ENCODE results near the gene NAT14. TPM values are rescaled to one million over a fixed set of nuclear protein-coding genes. Genes with fewer than 3 reads are reported as not detected.

Gene NAT14
- polyA plus RNA-seq, 1 of the 3 experiments (the other 2 are of a cell fraction): 89.9 TPM

DNA sequence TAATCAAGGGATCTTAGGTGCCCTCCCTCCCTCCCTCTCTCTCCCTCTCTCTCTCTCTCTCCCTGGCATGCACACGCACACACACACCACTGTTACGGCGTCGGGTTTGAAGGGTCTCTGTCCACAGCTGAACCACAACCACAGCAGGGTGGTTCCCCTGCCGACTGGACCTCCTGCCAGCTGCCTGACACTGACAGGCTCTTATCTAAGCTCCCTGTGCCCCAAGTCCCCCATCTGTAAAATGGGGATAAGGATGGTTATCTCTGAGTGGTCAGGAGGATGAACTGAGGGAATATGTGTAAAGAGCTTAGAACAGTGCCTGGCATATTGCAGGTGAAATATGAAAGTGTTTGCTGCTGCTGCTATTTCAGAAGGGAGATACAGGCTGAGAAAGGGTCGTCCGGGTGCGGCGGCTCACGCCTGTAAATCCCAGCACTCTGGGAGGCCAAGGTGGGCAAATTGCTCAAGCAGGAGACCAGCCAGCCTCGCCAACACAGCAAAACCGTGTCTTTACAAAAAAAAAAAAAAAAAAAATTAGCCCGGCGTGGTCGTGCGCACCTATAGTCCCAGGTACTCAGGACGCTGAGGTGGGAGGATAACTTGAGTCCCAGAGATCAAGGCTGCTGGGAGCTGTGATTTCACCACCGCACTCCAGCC is 41.0 kb upstream of the NAT14 start (continued):
- TF ChIP-seq, protein P1, sequence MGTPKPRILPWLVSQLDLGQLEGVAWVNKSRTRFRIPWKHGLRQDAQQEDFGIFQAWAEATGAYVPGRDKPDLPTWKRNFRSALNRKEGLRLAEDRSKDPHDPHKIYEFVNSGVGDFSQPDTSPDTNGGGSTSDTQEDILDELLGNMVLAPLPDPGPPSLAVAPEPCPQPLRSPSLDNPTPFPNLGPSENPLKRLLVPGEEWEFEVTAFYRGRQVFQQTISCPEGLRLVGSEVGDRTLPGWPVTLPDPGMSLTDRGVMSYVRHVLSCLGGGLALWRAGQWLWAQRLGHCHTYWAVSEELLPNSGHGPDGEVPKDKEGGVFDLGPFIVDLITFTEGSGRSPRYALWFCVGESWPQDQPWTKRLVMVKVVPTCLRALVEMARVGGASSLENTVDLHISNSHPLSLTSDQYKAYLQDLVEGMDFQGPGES (IDR thresholded peaks at IDR 0.05; ENCODE audit: low read depth, low read length): no peak
- TF ChIP-seq TEAD4 (IDR thresholded peaks at IDR 0.05; ENCODE audit: borderline replicate concordance, insufficient read depth) (no peak), MXI1 (IDR thresholded peaks at IDR 0.05; ENCODE audit: low read depth, low read length) (no peak), MEF2A (IDR thresholded peaks at IDR 0.05; ENCODE audit: borderline replicate concordance, low read depth) (no peak)
- TF ChIP-seq, protein P2, sequence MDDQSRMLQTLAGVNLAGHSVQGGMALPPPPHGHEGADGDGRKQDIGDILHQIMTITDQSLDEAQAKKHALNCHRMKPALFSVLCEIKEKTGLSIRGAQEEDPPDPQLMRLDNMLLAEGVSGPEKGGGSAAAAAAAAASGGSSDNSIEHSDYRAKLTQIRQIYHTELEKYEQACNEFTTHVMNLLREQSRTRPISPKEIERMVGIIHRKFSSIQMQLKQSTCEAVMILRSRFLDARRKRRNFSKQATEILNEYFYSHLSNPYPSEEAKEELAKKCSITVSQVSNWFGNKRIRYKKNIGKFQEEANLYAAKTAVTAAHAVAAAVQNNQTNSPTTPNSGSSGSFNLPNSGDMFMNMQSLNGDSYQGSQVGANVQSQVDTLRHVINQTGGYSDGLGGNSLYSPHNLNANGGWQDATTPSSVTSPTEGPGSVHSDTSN (IDR thresholded peaks at IDR 0.05): no peak

DNA sequence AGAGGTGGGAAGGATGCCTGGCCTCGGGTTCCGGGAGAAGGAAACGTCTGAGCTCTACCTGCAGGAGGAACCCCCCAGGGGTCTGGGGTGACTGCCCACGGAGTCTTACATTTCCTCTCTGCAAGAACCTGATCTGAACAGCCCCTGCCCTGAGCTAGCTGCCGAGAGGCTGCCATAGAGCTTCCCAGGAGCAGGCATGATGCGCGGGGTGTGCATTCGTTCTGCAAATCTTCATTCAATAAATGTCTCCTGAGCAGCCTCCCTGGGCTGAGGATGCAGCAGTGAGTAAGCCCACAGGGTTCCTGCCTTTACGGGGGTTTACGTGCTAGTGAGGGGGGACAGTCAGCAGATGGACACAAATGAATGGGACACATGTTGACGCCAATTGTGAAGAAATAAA is 40.3 kb upstream of the NAT14 start:
- no peak overlapping the region for H3K4me2 ChIP-seq
- H3F3A ChIP-seq (replicated peaks; ENCODE audit: insufficient read depth): peaks cover 8% of the 10 kb centered on the region
- H4K20me1 ChIP-seq (ENCODE audit: insufficient read depth): peaks cover 5% of the 10 kb centered on the region; the same call in 1 of the 2 replicates
- no peak overlapping the region for H3K9ac ChIP-seq
- 32% methylated on average over 9 of the region's 11 CpGs for WGBS (ENCODE audit: low lambda C conversion rate)
- peaks cover 55% of the 10 kb centered on the region for H3K27me3 ChIP-seq (ENCODE audit: insufficient read depth)
- H3K4me1 ChIP-seq (ENCODE audit: control insufficient read depth in 1 of 2, insufficient read depth in 2 of 2, low read depth in 1 of 2, low read length in 1 of 2): peaks cover 0 to 9% of the 10 kb centered on the region in 2 experiments; a peak in 1 of 4 replicates
- H3K27ac ChIP-seq (ENCODE audit: low read depth in 2 of 2, low read length in 1 of 2): no peak overlapping the region
- H3K36me3 ChIP-seq (replicated peaks in 1 of 2; ENCODE audit: control insufficient read depth in 1 of 2, insufficient read depth in 2 of 2, low read length in 1 of 2): no peaks in the 10 kb centered on the region
- no peaks in the 10 kb centered on the region for H3K9me2 ChIP-seq
- TF ChIP-seq EP300 (IDR thresholded peaks at IDR 0.05; ENCODE audit: borderline replicate concordance in 1 of 2, low read depth in 1 of 2, low read length in 1 of 2) (no peak), SIN3A (IDR thresholded peaks at IDR 0.05; ENCODE audit: borderline replicate concordance, low read depth, low read length) (no peak), FOXM1 (IDR thresholded peaks at IDR 0.05; ENCODE audit: low read depth) (no peak), ELF1 (IDR thresholded peaks at IDR 0.05) (no peak), NFIC (IDR thresholded peaks at IDR 0.05; ENCODE audit: borderline replicate concordance) (no peak), USF2 (IDR thresholded peaks at IDR 0.05; ENCODE audit: borderline replicate concordance, low read depth, low read length) (no peak), GABPA (IDR thresholded peaks at IDR 0.05; ENCODE audit: low read depth) (no peak), CHD2 (IDR thresholded peaks at IDR 0.05; ENCODE audit: low read length, partially characterized antibody) (no peak), MXI1 (IDR thresholded peaks at IDR 0.05; ENCODE audit: low read depth, low read length) (no peak), NRF1 (IDR thresholded peaks at IDR 0.05; ENCODE audit: low read depth, low read length) (no peak), TEAD4 (IDR thresholded peaks at IDR 0.05; ENCODE audit: borderline replicate concordance, insufficient read depth) (no peak), SMC3 (IDR thresholded peaks at IDR 0.05; ENCODE audit: low read depth, low read length) (no peak), RAD21 (IDR thresholded peaks at IDR 0.05; ENCODE audit: low read length) (no peak), GATA2 (CRISPR knock-in tag; IDR thresholded peaks at IDR 0.05) (no peak), JUND (IDR thresholded peaks at IDR 0.05) (no peak)
- TF ChIP-seq, protein P3, sequence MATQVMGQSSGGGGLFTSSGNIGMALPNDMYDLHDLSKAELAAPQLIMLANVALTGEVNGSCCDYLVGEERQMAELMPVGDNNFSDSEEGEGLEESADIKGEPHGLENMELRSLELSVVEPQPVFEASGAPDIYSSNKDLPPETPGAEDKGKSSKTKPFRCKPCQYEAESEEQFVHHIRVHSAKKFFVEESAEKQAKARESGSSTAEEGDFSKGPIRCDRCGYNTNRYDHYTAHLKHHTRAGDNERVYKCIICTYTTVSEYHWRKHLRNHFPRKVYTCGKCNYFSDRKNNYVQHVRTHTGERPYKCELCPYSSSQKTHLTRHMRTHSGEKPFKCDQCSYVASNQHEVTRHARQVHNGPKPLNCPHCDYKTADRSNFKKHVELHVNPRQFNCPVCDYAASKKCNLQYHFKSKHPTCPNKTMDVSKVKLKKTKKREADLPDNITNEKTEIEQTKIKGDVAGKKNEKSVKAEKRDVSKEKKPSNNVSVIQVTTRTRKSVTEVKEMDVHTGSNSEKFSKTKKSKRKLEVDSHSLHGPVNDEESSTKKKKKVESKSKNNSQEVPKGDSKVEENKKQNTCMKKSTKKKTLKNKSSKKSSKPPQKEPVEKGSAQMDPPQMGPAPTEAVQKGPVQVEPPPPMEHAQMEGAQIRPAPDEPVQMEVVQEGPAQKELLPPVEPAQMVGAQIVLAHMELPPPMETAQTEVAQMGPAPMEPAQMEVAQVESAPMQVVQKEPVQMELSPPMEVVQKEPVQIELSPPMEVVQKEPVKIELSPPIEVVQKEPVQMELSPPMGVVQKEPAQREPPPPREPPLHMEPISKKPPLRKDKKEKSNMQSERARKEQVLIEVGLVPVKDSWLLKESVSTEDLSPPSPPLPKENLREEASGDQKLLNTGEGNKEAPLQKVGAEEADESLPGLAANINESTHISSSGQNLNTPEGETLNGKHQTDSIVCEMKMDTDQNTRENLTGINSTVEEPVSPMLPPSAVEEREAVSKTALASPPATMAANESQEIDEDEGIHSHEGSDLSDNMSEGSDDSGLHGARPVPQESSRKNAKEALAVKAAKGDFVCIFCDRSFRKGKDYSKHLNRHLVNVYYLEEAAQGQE (IDR thresholded peaks at IDR 0.05; ENCODE audit: low read depth, low read length): no peak
- TF ChIP-seq, protein P2 (IDR thresholded peaks at IDR 0.05): no peak
- TF ChIP-seq, protein P4, sequence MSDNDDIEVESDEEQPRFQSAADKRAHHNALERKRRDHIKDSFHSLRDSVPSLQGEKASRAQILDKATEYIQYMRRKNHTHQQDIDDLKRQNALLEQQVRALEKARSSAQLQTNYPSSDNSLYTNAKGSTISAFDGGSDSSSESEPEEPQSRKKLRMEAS (IDR thresholded peaks at IDR 0.05; ENCODE audit: low read depth): no peak
- TF ChIP-seq, protein P5, sequence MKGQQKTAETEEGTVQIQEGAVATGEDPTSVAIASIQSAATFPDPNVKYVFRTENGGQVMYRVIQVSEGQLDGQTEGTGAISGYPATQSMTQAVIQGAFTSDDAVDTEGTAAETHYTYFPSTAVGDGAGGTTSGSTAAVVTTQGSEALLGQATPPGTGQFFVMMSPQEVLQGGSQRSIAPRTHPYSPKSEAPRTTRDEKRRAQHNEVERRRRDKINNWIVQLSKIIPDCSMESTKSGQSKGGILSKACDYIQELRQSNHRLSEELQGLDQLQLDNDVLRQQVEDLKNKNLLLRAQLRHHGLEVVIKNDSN (IDR thresholded peaks at IDR 0.05; ENCODE audit: borderline replicate concordance, low read depth): no peak
- H3K9me3 ChIP-seq: no peaks in the 10 kb centered on the region
- H2AFZ ChIP-seq (ENCODE audit: low read depth): no peak overlapping the region
- ChIA-PET CTCF (interaction anchor here (0.7 kb wide), 1 partner anchor 15 kb away, joined by 3 read pairs; no protein-coding TSS in a partner anchor), POLR2A (interaction anchor here (0.9 to 1.5 kb wide), 2 partner anchors 31 to 39 kb away, joined by 3 read pairs; partner anchors contain the start of gene ZNF628)
- H3K79me2 ChIP-seq (ENCODE audit: insufficient read depth): no peaks in the 10 kb centered on the region
- no peak for DNase-seq
- H3K4me3 ChIP-seq (ENCODE audit: low read depth in 2 of 2, low read length in 1 of 2): no peak overlapping the region

Data from SK-N-SH (cell line).